HEK293T (cell line): ENCODE measurements around the gene COL12A1.

ENCODE experiments used
- ARNT ChIP-seq: fragments of 450-650 bp; IDR thresholded peaks from 2 replicates; pipeline ENCODE4 v1.6.1; 2017; ENCODE audit warnings: mild to moderate bottlenecking
- ELF4 ChIP-seq: fragments of 450-650 bp; IDR thresholded peaks from 2 replicates; pipeline ENCODE4 v1.6.1; 2017; ENCODE audit warnings: antibody characterized with exemption
- FOXA1 ChIP-seq: fragments of 450-650 bp; IDR thresholded peaks from 2 replicates; pipeline ENCODE4 v1.6.1; 2016; ENCODE audit warnings: mild to moderate bottlenecking
- HDGF ChIP-seq: fragments of 450-650 bp; IDR thresholded peaks from 2 replicates; pipeline ENCODE4 v1.6.1; 2017; ENCODE audit warnings: antibody characterized with exemption, borderline replicate concordance
- LEF1 ChIP-seq: fragments of 450-650 bp; IDR thresholded peaks from 2 replicates; pipeline ENCODE4 v1.6.1; 2017; ENCODE audit warnings: mild to moderate bottlenecking, borderline replicate concordance
- NFRKB ChIP-seq: fragments of 450-650 bp; IDR thresholded peaks from 2 replicates; pipeline ENCODE4 v1.6.1; 2016; ENCODE audit warnings: mild to moderate bottlenecking, moderate library complexity
- SP1 ChIP-seq: fragments of 450-650 bp; IDR thresholded peaks from 2 replicates; pipeline ENCODE4 v1.6.1; 2017
- SUZ12 ChIP-seq: fragments of 450-650 bp; IDR thresholded peaks from 2 replicates; pipeline ENCODE4 v1.6.1; 2016; ENCODE audit warnings: mild to moderate bottlenecking
- TARDBP ChIP-seq: fragments of 450-650 bp; IDR thresholded peaks from 2 replicates; pipeline ENCODE4 v1.6.1; 2016
- ZNF384 ChIP-seq: fragments of 450-650 bp; IDR thresholded peaks from 2 replicates; pipeline ENCODE4 v1.6.1; 2016
- TF ChIP-seq, protein P1 (sequence below): fragments of 450-650 bp; IDR thresholded peaks from 2 replicates; pipeline ENCODE4 v1.6.1; 2016

DNA sequence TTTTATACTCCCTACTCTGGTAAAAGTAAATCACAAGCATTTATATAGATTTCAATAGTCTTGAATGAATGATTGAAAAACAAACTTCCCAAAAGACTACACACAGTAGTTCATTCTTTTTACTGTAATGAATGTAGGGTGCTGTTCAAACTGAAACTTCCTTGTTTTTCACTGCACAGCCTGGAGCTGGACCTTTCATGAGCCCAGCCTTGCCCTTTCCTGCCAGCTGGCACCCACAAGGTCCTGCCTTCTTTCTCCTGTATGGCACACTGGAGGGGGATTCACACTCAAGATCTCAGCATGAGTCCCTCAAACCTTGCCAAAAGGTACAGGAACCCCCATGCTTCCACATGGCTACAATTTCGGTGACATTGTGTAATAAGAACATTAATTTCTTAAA, 50.9 kb downstream of the COL12A1 start:
- TF ChIP-seq, protein P1, sequence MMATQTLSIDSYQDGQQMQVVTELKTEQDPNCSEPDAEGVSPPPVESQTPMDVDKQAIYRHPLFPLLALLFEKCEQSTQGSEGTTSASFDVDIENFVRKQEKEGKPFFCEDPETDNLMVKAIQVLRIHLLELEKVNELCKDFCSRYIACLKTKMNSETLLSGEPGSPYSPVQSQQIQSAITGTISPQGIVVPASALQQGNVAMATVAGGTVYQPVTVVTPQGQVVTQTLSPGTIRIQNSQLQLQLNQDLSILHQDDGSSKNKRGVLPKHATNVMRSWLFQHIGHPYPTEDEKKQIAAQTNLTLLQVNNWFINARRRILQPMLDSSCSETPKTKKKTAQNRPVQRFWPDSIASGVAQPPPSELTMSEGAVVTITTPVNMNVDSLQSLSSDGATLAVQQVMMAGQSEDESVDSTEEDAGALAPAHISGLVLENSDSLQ = no peak
- no peak for TF ChIP-seq HDGF
- TF ChIP-seq SUZ12 = no peak
- no peak for TF ChIP-seq LEF1
- TF ChIP-seq FOXA1 = no peak
- TF ChIP-seq SP1 = no peak
- TF ChIP-seq ELF4 = no peak
- no peak for TF ChIP-seq NFRKB
- no peak for TF ChIP-seq ZNF384
- TF ChIP-seq TARDBP = no peak
- no peak for TF ChIP-seq ARNT
